ENCODE data around the gene LMX1B. TPM values are rescaled to one million over a fixed set of nuclear protein-coding genes. Genes with fewer than 3 reads are reported as not detected.

The LMX1B gene
- total RNA-seq, 2 experiments from 2014 or later = not detected

- peaks cover 4% of the 10 kb centered on the region for H3K4me1 Mint-ChIP-seq
- H3K27ac Mint-ChIP-seq = no peak overlapping the region
- peaks cover 36% of the 10 kb centered on the region for H3K27me3 Mint-ChIP-seq
- DNase-seq = no peak
- POLR2A ChIA-PET = no interaction called here
- ATAC-seq (ENCODE audit: low read depth) = no peak
- peaks cover 4% of the 10 kb centered on the region for H3K36me3 Mint-ChIP-seq
- H3K9me3 Mint-ChIP-seq = peaks cover 14% of the 10 kb centered on the region
- no peak overlapping the region for H3K4me3 Mint-ChIP-seq
These were observed 124.8 kb downstream of the LMX1B start for GRCh38 chr9:126738553-126738952.

GRCh38 chr9:126743041-126743440 lies 129.3 kb downstream of the LMX1B start:
- Mint-ChIP-seq H3K27ac (no peak overlapping the region), H3K4me3 (no peak overlapping the region), H3K4me1 (peaks cover 30% of the 10 kb centered on the region), H3K36me3 (peaks cover 2% of the 10 kb centered on the region), H3K9me3 (peaks cover 3% of the 10 kb centered on the region), H3K27me3 (peaks cover 15% of the 10 kb centered on the region)
- ATAC-seq (ENCODE audit: low read depth) (no peak), DNase-seq (no peak)
- POLR2A ChIA-PET = interaction anchor here (1.5 to 4.0 kb wide), 2 partner anchors 19 to 23 kb away, joined by 3 to 23 read pairs; no protein-coding TSS in a partner anchor

GRCh38 chr9:126745574-126746411 lies 132.1 kb downstream of the LMX1B start:
- Mint-ChIP-seq H3K4me1 (peaks cover 39% of the 10 kb centered on the region), H3K9me3 (no peaks in the 10 kb centered on the region), H3K27ac (peak overlapping the region; percentile 92), H3K36me3 (peaks cover 4% of the 10 kb centered on the region), H3K4me3 (peak overlapping the region; percentile 63), H3K27me3 (peaks cover 10% of the 10 kb centered on the region)
- POLR2A ChIA-PET = interaction anchor here (3.4 to 5.9 kb wide), 2 partner anchors 22 to 26 kb away, joined by 16 to 53 read pairs; no protein-coding TSS in a partner anchor
- ATAC-seq (ENCODE audit: low read depth) (peak; percentile 61), DNase-seq (no peak)

Other genes with a start within 250 kb of the LMX1B start
- 10 to 100 TPM; 23.0 to 29.4 TPM for gene ZBTB43, start 191.1 kb downstream of the LMX1B start, total RNA-seq
- 10 to 100 TPM in 1 of 2 experiments, 1 to 10 TPM in 1; 9.8 to 10.5 TPM for gene ZBTB34, start 246.7 kb downstream of the LMX1B start, total RNA-seq

Data from activated naive CD8-positive, alpha-beta T cell treated with anti-CD3 and anti-CD28 coated beads, Interleukin-2, amount 10 ng/mL, durations not matched to agents 7 days and 5 days (primary cell).